NCI-H1092 (cell line): ENCODE data around the gene F2R.
"Not testable (repeated sequence)": the region's sequence is repeated elsewhere in the genome, so short reads cannot be mapped to it uniquely, and the experiment has no call there.

ENCODE experiments used
- DNase-seq: peaks from one replicate; lab custom pipeline; 2025; lab: John Stamatoyannopoulos, UW

F2R gene

DNA sequence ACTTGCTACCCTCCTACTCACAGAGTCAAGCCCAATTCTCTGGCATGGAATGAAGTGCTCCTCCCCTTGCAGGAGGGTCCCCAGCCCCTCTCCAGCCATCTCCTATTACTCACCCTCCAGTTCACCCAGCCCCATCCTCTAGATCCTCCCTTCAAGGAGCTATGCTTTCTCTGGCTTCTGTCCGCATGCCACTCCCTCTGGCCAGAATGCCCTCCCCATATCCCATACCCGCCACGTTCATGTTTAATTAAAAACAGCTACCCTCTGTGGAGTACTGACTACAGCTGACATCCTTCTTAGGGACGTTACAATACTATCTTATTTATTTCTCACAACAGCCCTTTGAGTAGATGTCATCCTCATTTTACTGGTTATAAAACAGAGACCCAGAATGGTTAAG, 3.0 kb downstream of the F2R start:
- DNase-seq = no peak

- DNase-seq = no peak
Measured at GRCh38 chr5:76720988-76721569, 5.2 kb downstream of the F2R start.

DNA sequence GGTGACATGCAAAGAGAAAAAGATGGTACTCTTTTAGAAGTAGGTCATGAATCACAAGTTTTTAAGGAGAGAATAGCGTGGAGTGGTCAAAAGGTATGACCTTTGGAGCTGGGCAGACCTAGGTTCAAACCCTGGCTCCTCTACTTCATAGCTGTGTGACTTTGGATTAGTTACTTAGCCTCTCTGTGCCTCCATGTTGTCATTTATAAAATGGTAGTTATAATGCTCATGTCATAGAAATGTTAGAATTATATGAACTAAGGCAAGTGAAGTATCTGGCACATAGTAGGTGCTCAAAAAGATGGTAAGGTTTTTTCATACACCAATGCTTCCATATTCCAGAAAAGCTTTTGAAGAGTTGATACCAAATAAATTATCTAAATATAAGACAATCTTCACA, 7.3 kb downstream of the F2R start:
- DNase-seq = no peak

DNA sequence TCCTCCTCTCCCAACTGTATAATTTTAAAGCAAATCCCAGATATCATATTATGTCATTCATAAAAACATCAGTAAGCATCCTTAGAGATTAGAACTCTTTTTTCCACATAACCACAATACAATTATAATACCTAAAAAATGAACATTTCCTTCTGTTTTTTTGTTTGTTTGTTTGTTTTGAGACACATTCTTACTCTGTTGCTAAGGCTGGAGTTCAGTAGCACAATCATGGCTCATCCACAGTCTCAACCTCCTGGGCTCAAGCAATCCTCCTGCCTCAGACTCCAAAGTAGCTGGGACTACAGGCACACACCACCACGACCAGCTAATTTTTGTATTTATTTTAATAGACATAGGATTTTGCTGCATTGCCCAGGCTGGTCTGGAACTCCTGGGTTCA, 8.0 kb downstream of the F2R start:
- DNase-seq = no peak

- DNase-seq = no peak
Measured at GRCh38 chr5:76724871-76725270, 8.9 kb downstream of the F2R start.

GRCh38 chr5:76728965-76729364, 13.0 kb downstream of the F2R start:
- no peak for DNase-seq

DNA sequence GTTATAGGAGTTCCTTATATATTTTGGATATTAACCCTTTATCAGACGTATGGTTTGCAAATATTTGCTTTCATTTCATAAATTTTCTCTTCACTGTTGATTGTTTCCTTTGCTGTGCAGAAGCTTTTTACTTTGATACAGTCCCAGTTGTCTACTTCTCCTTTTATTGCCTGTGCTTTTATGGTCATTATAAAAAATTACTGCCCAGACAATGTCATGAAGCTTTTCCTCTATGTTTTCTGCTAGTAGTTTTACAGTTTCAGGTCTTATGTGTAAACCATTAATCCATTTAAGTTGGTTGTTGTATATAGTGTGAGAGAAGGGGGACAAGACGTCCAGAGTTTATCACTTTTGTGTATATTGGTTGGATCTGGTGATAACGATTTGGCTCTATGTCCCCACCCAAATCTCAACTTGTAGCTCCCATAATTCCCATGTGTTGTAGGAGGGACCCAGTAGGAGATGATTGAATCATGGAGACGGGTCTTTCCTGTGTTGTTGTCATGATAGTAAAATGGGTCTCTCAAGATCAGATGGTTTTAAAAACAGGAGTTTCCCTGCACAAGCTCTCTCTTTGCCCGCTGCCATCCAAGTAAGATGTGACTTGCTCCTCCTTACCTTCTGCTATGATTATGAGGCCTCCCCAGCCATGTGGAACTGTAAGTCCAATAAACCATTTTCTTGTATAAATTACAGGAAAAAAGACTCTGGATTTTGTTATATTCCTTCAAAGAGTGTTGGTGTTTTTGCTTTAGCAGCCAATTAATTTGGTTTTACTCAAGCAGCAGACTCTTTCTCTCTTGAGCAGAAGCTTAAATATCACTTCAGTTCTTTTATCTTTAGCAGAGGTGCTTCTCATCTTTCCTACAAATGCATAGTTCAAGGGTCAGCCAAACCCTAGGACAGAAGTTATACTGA, 13.7 kb downstream of the F2R start:
- DNase-seq = no peak

DNA sequence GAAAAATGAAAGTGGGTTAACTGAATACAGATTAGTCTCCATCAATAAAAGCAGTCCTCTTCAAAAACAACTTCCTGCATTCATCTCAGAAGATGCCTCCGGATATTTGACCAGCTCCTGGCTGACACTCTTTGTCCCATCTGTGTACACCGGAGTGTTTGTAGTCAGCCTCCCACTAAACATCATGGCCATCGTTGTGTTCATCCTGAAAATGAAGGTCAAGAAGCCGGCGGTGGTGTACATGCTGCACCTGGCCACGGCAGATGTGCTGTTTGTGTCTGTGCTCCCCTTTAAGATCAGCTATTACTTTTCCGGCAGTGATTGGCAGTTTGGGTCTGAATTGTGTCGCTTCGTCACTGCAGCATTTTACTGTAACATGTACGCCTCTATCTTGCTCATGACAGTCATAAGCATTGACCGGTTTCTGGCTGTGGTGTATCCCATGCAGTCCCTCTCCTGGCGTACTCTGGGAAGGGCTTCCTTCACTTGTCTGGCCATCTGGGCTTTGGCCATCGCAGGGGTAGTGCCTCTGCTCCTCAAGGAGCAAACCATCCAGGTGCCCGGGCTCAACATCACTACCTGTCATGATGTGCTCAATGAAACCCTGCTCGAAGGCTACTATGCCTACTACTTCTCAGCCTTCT, 16.6 kb downstream of the F2R start:
- no peak for DNase-seq

DNA sequence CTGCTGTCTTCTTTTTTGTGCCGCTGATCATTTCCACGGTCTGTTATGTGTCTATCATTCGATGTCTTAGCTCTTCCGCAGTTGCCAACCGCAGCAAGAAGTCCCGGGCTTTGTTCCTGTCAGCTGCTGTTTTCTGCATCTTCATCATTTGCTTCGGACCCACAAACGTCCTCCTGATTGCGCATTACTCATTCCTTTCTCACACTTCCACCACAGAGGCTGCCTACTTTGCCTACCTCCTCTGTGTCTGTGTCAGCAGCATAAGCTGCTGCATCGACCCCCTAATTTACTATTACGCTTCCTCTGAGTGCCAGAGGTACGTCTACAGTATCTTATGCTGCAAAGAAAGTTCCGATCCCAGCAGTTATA, 17.1 kb downstream of the F2R start:
- no peak for DNase-seq

DNA sequence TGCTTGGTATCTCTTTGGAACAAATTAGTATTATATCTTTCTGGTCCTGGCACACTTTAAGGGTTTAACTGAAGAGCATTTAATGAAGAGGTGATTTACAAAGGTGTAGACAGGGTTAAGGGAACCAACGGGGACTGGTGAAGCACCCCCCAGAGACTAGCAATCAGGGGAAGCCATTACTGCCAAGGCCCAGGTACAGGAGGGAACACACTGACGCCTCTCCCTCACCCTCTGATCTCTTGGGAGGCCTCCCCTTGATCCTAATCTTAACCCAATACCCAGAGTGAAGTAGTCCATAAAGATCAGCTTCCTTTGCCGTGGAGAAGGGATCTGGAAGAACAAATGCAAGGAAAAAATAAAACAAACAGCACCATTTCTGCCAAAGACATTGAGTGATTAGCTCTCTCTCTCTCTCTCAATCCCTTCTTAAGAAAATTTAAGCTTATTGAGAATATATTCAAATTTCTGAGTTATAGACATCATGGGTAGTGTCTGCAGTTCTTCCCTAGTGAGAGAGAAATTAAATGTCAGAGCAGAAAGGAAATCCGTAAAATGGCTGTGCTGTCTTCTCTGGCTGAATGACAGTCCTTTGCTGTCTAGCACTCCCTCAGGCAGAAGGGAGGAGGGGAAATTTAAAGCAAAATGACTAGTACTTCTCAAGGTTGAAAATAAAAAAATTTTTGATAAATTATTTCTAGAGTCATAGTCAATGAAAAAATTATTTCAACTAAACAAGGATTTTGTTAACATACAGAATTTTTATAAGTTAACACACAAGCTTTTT, 20.0 kb downstream of the F2R start:
- no peak for DNase-seq

- no peak for DNase-seq
Measured at GRCh38 chr5:76736679-76737556, 21.0 kb downstream of the F2R start.

DNA sequence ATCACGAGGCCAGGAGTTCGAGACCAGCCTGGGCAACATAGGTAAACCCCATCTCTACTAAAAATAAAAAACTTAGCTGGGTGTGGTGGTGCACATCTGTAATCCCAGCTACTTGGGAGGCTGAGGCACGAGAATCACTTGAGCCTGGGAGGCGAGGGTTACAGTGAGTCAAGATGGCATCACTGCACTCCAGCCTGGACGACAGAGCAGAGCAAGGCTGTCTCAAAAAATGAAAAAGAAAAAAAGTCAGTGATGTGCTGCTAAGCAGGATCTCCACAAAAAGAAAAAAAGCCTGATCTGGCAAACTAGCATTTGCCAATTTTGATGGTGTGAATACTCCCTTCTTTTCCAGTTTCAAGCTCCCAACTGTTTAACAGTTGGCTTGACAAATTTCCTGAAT, 21.9 kb downstream of the F2R start:
- no peak for DNase-seq

- DNase-seq = not testable (repeated sequence)
Measured at GRCh38 chr5:76741506-76741905, 25.6 kb downstream of the F2R start.

- DNase-seq = no peak
Measured at GRCh38 chr5:76742583-76742982, 26.7 kb downstream of the F2R start.

GRCh38 chr5:76744632-76745031, 28.7 kb downstream of the F2R start:
- DNase-seq = no peak

GRCh38 chr5:76745670-76746069, 29.7 kb downstream of the F2R start:
- no peak for DNase-seq

- no peak for DNase-seq
Measured at GRCh38 chr5:76746677-76747076, 30.8 kb downstream of the F2R start.

DNA sequence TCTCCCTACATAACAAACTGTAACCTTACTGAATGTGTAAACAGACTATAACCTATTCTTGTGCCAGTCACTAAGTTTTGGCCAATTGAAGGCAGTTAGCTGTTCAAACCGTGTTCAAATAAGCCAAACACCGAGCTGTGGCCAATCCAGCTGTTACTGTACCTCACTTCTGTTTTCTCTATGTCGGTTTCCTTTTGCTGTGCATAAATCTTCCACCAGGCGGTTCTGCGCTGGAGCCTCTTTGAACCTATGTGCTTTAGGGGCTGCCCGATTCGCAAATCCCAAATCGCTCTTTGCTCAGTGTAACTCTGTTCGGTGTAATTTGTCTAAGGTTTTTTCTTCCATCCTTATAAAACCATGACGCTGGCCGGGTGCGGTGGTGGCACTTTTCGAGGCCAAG, 31.8 kb downstream of the F2R start:
- DNase-seq = no peak

GRCh38 chr5:76751291-76751690, 35.4 kb downstream of the F2R start:
- no peak for DNase-seq

DNA sequence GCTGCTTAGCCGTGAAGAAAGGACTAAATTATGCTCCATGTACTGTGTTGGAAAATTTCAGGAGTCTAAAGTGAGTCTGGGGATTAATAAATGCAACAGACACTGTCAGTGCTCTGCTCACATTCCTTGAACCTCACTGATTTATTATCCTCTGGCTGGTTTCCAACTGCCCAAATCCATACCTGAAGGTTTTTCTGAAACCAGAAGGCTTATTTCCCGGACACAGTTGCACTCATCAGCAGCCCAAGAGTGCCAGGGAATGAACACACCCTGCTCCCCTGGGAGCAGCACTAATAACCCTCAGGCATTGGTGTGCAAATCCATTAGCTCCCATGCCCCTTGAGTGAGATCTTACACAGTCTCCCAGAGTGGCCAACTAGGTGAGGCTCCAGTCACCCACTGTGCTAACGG, 38.7 kb downstream of the F2R start:
- no peak for DNase-seq
